Measurements from ENCODE around the gene PMAIP1. TPM values are rescaled to one million over a fixed set of nuclear protein-coding genes. Genes with fewer than 3 reads are reported as not detected.

The PMAIP1 gene
- total and polyA plus RNA-seq, 2 of the 8 experiments (the other 6 are each of a cell fraction or from before 2014, with no cell fraction given): 51.7 to 84.1 TPM

DNA sequence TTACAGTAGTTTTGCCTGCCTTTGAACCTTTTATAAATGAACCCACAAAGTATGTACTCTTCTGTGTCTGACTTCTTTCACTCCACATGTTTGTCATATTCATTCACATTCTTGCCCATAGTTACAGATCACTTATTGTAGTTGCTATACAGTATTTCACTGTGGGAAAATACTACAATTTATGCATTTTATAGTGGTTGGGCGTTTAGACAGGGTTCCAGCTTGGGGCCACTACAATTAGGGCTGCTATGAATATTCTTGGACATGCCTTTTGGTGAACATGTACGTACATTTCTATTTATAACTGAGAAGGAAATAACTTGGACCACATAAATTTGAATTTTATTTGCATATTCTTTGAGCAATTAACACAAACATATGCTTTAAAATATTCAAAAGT is 15.4 kb upstream of the PMAIP1 start:
- Histone ChIP-seq H3K9me3 (ENCODE audit: insufficient read depth in 2 of 2, low read depth in 1 of 2, low read length in 1 of 2) (no peaks in the 10 kb centered on the region), H2BK5ac (ENCODE audit: low read depth, low read length) (no peak overlapping the region), H3K79me2 (ENCODE audit: control insufficient read depth in 1 of 2, insufficient read depth in 2 of 2, low read length in 2 of 2) (no peaks in the 10 kb centered on the region), H3K4ac (replicated peaks; ENCODE audit: insufficient read length, low read depth, low read length) (no peak overlapping the region), H3K36me3 (ENCODE audit: control insufficient read depth in 2 of 4, insufficient read depth in 4 of 4, low read length in 3 of 4) (no peaks in the 10 kb centered on the region), H3K56ac (replicated peaks; ENCODE audit: insufficient read length, low read depth, low read length) (no peak overlapping the region), H2BK120ac (replicated peaks; ENCODE audit: low read depth, low read length) (no peak overlapping the region), H3K14ac (ENCODE audit: insufficient read length) (no peak overlapping the region), H3K23me2 (ENCODE audit: low read depth, low read length) (no peaks in the 10 kb centered on the region), H3K23ac (ENCODE audit: insufficient read length) (no peak overlapping the region), H3K27me3 (replicated peaks in 1 of 4; ENCODE audit: control insufficient read depth in 3 of 4, extremely low read depth in 1 of 4, insufficient read depth in 3 of 4, low read length in 3 of 4) (peaks cover 0 to 4% (median 0%) of the 10 kb centered on the region in 4 experiments; a peak in 1 of 7 replicates), H3K18ac (ENCODE audit: extremely low read depth, low read length) (no peak overlapping the region), H3K4me2 (ENCODE audit: insufficient read depth in 1 of 2, low read depth in 2 of 2, low read length in 2 of 2) (no peak overlapping the region), H3K4me1 (replicated peaks in 1 of 4; ENCODE audit: control insufficient read depth in 3 of 4, insufficient read depth in 4 of 4, low read length in 3 of 4) (peaks cover 0 to 9% (median 7%) of the 10 kb centered on the region in 4 experiments; a peak in 4 of 7 replicates), H4K91ac (replicated peaks; ENCODE audit: insufficient read length, low read length) (no peak overlapping the region), H3K9ac (replicated peaks in 1 of 4; ENCODE audit: extremely low read depth in 1 of 4, low read depth in 3 of 4, low read length in 3 of 4) (no peak overlapping the region), H3K79me1 (ENCODE audit: low read depth, low read length) (no peaks in the 10 kb centered on the region), H2BK12ac (ENCODE audit: low read depth, low read length) (no peak overlapping the region), H3K27ac (ENCODE audit: low read depth, low read length) (no peak overlapping the region), H3K4me3 (ENCODE audit: extremely low read depth in 1 of 4, insufficient read depth in 2 of 4, low read depth in 3 of 4, low read length in 4 of 4) (no peak overlapping the region), H2BK15ac (ENCODE audit: low read length) (no peak overlapping the region), H2AK5ac (ENCODE audit: low read depth, low read length) (no peak overlapping the region), H2AFZ (ENCODE audit: low read length) (no peak overlapping the region), H2BK20ac (ENCODE audit: low read length) (no peak overlapping the region), H4K5ac (ENCODE audit: insufficient read length, low read depth, low read length) (no peak overlapping the region), H4K8ac (ENCODE audit: extremely low read depth, insufficient read depth, low read length) (no peak overlapping the region), H4K20me1 (replicated peaks in 1 of 2; ENCODE audit: control insufficient read depth in 1 of 2, insufficient read depth in 2 of 2, low read length in 2 of 2) (no peaks in the 10 kb centered on the region)
- 87% methylated on average over 2 of the region's 2 CpGs; no CpG with 5 or more reads in 1 of the 2 experiments for WGBS, 2 experiments (ENCODE audit: extremely low coverage in 1 of 2, insufficient coverage in 1 of 2, insufficient read length in 1 of 2, insufficient replicate concordance in 2 of 2, low coverage in 1 of 2, low lambda C conversion rate in 2 of 2, missing lambda C conversion rate in 1 of 2)
- FAIRE-seq (no peak), DNase-seq (ENCODE audit: low read depth in 1 of 2, low spot score in 2 of 2) (no peak)
- TF ChIP-seq NRF1 (IDR thresholded peaks at IDR 0.05; ENCODE audit: low read depth, low read length): no peak
- TF ChIP-seq KDM4A (IDR thresholded peaks at IDR 0.05; ENCODE audit: low read depth, low read length, severe bottlenecking): no peak
- TF ChIP-seq SAP30 (IDR thresholded peaks at IDR 0.05; ENCODE audit: insufficient read depth, insufficient replicate concordance, low read length): no peak
- no peak for TF ChIP-seq CTBP2 (IDR thresholded peaks at IDR 0.05; ENCODE audit: borderline replicate concordance, insufficient read depth, insufficient read length, low read length)
- TF ChIP-seq JUND (IDR thresholded peaks at IDR 0.05; ENCODE audit: low read length): no peak
- POLR2A ChIA-PET (ENCODE audit: partially characterized antibody): interaction anchor here (0.6 to 9.8 kb wide), 4 partner anchors 11 to 46 kb away, joined by 3 to 72 read pairs (median 4); partner anchors contain the start of gene PMAIP1
- CTCF ChIA-PET (ENCODE audit: partially characterized antibody): interaction anchor here (0.6 to 1.1 kb wide), 4 partner anchors 13 to 291 kb away, joined by 3 read pairs; partner anchors contain the start of gene CCBE1
